ENCODE measurements around the gene ARHGAP33. TPM values are rescaled to one million over a fixed set of nuclear protein-coding genes. Genes with fewer than 3 reads are reported as not detected.

The ARHGAP33 gene
- total and polyA plus RNA-seq, 2 experiments from 2014 or later, result 11.6 to 22.1 TPM

DNA sequence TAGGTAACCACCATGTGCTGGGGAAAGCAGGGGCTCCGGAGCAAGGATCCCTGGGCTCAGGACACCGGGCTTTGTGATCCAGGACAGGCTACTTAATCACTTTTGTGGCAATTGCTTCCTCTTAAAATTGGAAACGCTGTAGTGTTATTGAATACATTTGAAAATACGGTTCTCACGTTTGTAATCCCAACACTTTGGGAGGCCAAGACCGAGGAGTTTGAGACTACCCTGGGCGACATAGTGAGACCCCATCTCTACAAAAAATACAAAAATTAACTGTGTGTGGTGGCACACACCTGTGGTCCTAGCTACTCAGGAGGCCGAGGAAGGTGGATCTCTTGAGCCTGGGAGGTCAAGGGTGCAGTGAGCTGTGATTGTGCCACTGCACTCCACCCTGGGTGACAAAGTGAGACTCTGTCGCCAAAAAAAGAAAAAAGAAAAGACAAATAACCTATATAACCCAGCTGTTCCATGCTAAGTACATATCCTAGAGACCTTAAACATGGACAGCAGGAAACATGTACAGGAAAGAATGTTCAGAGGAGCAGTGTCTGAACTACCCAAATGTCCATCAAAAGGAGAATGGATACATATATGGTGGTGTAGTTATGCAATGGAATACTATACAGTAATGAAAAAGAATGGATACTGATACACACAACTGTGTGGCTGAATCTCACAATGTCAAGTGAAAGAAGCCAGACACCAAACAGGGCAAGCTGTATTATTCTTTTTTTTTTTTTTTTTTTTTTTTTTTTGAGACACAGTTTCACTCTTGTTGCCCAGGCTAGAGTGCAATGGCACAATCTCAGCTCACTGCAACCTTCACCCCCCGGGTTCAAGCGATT is 37.9 kb downstream of the ARHGAP33 start:
- Histone ChIP-seq H3K27ac (ENCODE audit: low read depth) (no peak overlapping the region), H3K79me2 (replicated peaks; ENCODE audit: insufficient read depth) (no peaks in the 10 kb centered on the region), H3K4me3 (no peak overlapping the region), H3K4me2 (no peak overlapping the region), H3K4me1 (ENCODE audit: insufficient read depth) (0 out of 2 replicates have a peak, but pooled peaks cover 4% of the 10 kb centered on the region), H2AFZ (no peak overlapping the region), H3K9me2 (ENCODE audit: insufficient read depth) (no peaks in the 10 kb centered on the region), H3F3A (replicated peaks; ENCODE audit: low read depth) (peaks cover 4% of the 10 kb centered on the region; the same call in 1 of the 2 replicates), H3K27me3 (ENCODE audit: insufficient read depth) (no peaks in the 10 kb centered on the region), H4K20me1 (replicated peaks; ENCODE audit: insufficient read depth) (no peaks in the 10 kb centered on the region), H3K36me3 (ENCODE audit: insufficient read depth) (no peaks in the 10 kb centered on the region)
- Mint-ChIP-seq H3K9me3 (no peaks in the 10 kb centered on the region; the same call in 2 of the 3 replicates), H3K27ac (no peak overlapping the region), H3K4me3 (no peak overlapping the region), H3K36me3 (ENCODE audit: low read depth) (no peaks in the 10 kb centered on the region), H3K27me3 (ENCODE audit: insufficient read depth, low read depth, poor library complexity) (peaks cover 7% of the 10 kb centered on the region), H3K4me1 (peaks cover 5% of the 10 kb centered on the region)
- DNase-seq (ENCODE audit: low spot score) (no peak), ATAC-seq (no peak)
- TF ChIP-seq STAT1 (IDR thresholded peaks at IDR 0.05; ENCODE audit: unreplicated experiment) (no peak), POLR2AphosphoS5 (IDR thresholded peaks at IDR 0.05; ENCODE audit: low read depth) (no peak), ZNF114 (CRISPR knock-in tag; IDR thresholded peaks at IDR 0.05) (no peak), NANOG (IDR thresholded peaks at IDR 0.05; ENCODE audit: borderline replicate concordance) (no peak), EZH2phosphoT487 (IDR thresholded peaks at IDR 0.05; ENCODE audit: unreplicated experiment) (no peak), EZH2 (IDR thresholded peaks at IDR 0.05; ENCODE audit: low read depth, unreplicated experiment) (no peak), ZNF331 (CRISPR knock-in tag; IDR thresholded peaks at IDR 0.05; ENCODE audit: low read depth) (no peak), ETS1 (IDR thresholded peaks at IDR 0.05) (no peak), JUNB (IDR thresholded peaks at IDR 0.05; ENCODE audit: unreplicated experiment) (no peak), CREB1 (CRISPR knock-in tag; IDR thresholded peaks at IDR 0.05; ENCODE audit: low read depth) (no peak)
- TF ChIP-seq, protein P1, sequence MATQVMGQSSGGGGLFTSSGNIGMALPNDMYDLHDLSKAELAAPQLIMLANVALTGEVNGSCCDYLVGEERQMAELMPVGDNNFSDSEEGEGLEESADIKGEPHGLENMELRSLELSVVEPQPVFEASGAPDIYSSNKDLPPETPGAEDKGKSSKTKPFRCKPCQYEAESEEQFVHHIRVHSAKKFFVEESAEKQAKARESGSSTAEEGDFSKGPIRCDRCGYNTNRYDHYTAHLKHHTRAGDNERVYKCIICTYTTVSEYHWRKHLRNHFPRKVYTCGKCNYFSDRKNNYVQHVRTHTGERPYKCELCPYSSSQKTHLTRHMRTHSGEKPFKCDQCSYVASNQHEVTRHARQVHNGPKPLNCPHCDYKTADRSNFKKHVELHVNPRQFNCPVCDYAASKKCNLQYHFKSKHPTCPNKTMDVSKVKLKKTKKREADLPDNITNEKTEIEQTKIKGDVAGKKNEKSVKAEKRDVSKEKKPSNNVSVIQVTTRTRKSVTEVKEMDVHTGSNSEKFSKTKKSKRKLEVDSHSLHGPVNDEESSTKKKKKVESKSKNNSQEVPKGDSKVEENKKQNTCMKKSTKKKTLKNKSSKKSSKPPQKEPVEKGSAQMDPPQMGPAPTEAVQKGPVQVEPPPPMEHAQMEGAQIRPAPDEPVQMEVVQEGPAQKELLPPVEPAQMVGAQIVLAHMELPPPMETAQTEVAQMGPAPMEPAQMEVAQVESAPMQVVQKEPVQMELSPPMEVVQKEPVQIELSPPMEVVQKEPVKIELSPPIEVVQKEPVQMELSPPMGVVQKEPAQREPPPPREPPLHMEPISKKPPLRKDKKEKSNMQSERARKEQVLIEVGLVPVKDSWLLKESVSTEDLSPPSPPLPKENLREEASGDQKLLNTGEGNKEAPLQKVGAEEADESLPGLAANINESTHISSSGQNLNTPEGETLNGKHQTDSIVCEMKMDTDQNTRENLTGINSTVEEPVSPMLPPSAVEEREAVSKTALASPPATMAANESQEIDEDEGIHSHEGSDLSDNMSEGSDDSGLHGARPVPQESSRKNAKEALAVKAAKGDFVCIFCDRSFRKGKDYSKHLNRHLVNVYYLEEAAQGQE (IDR thresholded peaks at IDR 0.05; ENCODE audit: unreplicated experiment), result no peak
- TF ChIP-seq, protein P2, sequence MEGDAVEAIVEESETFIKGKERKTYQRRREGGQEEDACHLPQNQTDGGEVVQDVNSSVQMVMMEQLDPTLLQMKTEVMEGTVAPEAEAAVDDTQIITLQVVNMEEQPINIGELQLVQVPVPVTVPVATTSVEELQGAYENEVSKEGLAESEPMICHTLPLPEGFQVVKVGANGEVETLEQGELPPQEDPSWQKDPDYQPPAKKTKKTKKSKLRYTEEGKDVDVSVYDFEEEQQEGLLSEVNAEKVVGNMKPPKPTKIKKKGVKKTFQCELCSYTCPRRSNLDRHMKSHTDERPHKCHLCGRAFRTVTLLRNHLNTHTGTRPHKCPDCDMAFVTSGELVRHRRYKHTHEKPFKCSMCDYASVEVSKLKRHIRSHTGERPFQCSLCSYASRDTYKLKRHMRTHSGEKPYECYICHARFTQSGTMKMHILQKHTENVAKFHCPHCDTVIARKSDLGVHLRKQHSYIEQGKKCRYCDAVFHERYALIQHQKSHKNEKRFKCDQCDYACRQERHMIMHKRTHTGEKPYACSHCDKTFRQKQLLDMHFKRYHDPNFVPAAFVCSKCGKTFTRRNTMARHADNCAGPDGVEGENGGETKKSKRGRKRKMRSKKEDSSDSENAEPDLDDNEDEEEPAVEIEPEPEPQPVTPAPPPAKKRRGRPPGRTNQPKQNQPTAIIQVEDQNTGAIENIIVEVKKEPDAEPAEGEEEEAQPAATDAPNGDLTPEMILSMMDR (conservative IDR thresholded peaks at IDR 0.05; ENCODE audit: low read depth in 2 of 2), result no peak
- TF ChIP-seq, protein P3, sequence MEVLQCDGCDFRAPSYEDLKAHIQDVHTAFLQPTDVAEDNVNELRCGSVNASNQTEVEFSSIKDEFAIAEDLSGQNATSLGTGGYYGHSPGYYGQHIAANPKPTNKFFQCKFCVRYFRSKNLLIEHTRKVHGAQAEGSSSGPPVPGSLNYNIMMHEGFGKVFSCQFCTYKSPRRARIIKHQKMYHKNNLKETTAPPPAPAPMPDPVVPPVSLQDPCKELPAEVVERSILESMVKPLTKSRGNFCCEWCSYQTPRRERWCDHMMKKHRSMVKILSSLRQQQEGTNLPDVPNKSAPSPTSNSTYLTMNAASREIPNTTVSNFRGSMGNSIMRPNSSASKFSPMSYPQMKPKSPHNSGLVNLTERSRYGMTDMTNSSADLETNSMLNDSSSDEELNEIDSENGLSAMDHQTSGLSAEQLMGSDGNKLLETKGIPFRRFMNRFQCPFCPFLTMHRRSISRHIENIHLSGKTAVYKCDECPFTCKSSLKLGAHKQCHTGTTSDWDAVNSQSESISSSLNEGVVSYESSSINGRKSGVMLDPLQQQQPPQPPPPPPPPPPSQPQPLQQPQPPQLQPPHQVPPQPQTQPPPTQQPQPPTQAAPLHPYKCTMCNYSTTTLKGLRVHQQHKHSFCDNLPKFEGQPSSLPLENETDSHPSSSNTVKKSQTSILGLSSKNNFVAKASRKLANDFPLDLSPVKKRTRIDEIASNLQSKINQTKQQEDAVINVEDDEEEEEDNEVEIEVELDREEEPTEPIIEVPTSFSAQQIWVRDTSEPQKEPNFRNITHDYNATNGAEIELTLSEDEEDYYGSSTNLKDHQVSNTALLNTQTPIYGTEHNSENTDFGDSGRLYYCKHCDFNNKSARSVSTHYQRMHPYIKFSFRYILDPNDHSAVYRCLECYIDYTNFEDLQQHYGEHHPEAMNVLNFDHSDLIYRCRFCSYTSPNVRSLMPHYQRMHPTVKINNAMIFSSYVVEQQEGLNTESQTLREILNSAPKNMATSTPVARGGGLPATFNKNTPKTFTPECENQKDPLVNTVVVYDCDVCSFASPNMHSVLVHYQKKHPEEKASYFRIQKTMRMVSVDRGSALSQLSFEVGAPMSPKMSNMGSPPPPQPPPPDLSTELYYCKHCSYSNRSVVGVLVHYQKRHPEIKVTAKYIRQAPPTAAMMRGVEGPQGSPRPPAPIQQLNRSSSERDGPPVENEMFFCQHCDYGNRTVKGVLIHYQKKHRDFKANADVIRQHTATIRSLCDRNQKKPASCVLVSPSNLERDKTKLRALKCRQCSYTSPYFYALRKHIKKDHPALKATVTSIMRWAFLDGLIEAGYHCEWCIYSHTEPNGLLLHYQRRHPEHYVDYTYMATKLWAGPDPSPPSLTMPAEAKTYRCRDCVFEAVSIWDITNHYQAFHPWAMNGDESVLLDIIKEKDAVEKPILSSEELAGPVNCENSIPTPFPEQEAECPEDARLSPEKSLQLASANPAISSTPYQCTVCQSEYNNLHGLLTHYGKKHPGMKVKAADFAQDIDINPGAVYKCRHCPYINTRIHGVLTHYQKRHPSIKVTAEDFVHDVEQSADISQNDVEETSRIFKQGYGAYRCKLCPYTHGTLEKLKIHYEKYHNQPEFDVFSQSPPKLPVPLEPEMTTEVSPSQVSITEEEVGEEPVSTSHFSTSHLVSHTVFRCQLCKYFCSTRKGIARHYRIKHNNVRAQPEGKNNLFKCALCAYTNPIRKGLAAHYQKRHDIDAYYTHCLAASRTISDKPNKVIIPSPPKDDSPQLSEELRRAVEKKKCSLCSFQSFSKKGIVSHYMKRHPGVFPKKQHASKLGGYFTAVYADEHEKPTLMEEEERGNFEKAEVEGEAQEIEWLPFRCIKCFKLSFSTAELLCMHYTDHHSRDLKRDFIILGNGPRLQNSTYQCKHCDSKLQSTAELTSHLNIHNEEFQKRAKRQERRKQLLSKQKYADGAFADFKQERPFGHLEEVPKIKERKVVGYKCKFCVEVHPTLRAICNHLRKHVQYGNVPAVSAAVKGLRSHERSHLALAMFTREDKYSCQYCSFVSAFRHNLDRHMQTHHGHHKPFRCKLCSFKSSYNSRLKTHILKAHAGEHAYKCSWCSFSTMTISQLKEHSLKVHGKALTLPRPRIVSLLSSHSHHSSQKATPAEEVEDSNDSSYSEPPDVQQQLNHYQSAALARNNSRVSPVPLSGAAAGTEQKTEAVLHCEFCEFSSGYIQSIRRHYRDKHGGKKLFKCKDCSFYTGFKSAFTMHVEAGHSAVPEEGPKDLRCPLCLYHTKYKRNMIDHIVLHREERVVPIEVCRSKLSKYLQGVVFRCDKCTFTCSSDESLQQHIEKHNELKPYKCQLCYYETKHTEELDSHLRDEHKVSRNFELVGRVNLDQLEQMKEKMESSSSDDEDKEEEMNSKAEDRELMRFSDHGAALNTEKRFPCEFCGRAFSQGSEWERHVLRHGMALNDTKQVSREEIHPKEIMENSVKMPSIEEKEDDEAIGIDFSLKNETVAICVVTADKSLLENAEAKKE (CRISPR knock-in tag; IDR thresholded peaks at IDR 0.05), result no peak

Data from GM23338 (cell line).